Embryonic facial prominence (tissue), 1 donor: Measurements from ENCODE around the gene TTF2.
"Not testable (repeated sequence)": the region's sequence is repeated elsewhere in the genome, so short reads cannot be mapped to it uniquely, and the experiment has no call there.

Experiments
- DNase-seq: peaks from one replicate; pipeline ENCODE4 v3.0.0-alpha.2; 2016; ENCODE audit errors: extremely low spot score

The TTF2 gene

GRCh38 chr1:117093870-117094621 is 33.9 kb downstream of the TTF2 start:
- DNase-seq: no peak

GRCh38 chr1:117094841-117095604 is 34.9 kb downstream of the TTF2 start:
- DNase-seq: no peak

GRCh38 chr1:117096951-117097408 is 36.9 kb downstream of the TTF2 start:
- no peak for DNase-seq

DNA sequence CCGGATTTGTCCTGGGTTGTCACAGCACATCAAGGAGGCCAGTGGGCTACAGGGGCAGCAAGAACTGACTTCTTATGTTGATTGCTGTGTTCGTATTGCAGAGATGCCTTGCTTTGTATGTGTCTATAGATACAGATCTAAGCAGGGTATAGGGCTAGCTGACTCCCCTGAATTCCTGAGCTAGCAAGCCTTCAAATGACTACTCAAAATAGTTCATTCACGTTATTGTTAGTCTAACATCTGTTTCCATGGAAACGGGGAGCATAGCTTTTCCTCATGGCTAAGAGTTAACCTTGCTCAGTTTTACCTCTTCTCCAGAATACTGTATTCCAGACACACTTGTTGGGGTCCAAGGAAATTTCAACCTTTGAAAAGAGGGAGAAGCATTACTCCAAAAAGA is 37.3 kb downstream of the TTF2 start:
- DNase-seq: no peak

DNA sequence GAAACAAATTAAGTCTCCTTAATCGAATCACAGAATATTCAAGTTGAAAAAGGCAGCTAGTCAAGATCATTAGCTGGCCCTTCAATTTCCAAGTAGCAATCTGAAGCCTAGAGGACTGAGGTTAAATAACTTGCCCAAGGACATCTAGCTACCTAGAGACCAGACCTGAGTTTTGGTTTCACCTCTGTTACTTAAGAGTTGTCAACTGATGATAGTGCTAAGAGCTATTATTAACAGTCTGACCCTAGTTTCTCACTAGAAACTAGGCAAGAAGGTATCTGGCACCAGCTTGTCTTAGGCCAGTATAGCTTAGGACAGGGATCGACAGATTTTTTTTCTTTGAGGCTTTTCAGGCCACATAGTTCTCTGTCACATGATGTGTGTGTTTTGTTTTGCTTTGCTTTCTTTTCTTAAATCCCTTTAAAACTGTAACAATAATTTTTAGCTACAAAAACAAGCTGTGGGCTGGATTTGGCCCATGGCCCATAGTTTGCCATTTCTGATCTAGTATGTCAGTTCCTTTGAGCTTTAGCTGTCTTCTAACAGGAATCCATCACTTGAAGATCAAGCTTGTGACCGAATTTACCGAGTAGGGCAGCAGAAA is 38.3 kb downstream of the TTF2 start:
- no peak for DNase-seq

GRCh38 chr1:117101334-117101733 is 41.2 kb downstream of the TTF2 start:
- no peak for DNase-seq

DNA sequence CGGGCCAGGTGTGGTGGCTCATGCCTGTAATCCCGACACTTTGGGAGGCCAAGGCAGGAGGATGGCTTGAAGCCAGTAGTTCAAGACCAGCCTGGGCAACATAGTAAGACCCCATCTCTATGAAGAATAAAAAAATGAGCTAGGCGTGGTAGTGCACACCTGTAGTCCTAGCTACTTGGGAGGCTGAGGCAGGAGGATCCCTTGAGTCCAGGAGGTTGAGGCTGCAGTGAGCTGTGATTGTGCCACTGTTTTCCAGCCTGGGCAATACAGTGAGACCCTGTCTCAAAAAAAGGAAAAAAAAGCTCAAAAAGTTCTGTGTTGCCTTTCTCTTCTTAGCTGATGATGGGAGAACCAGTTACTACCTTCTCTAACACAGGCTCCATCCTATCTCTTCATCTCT is 41.7 kb downstream of the TTF2 start:
- DNase-seq: not testable (repeated sequence)

DNA sequence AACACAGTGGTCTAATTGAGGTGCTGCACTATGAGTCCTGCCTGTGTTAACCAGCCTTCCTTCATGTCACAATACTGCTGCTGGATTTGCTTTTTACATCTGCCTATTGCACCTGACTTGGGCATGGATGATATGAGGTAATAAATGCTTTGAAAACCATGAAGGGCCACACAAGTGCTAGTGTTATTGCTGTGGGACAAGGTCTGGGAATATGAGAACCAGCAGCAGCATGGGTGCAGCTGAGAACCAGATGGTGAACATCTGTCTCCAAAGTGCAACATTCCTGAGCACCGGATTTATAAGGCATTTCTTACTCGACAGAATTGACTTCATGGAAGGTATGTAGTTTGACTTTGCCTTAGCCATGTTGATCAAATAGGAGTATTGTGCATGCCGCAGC is 44.9 kb downstream of the TTF2 start:
- DNase-seq: no peak

DNA sequence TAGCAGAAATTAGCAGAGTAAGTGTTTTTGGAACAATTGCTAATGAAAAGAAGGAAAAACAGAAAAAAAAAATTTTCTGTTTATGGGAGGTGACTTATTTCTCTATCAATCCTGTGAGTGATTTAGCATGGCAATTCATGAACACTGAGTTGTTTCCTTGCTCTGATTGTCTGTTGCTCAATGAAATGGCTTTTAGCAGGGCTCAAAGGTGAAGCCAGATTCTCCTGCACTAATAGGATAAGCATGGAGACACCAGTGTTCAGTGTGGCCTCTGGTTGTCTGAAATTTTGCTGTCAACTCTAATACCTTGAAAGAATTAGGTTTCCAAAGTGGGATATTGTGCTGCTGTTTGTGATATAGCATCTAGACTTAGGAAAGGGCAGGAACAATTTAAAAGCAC is 45.6 kb downstream of the TTF2 start:
- no peak for DNase-seq

- no peak for DNase-seq
These were observed 46.4 kb downstream of the TTF2 start for GRCh38 chr1:117106478-117106877.

DNA sequence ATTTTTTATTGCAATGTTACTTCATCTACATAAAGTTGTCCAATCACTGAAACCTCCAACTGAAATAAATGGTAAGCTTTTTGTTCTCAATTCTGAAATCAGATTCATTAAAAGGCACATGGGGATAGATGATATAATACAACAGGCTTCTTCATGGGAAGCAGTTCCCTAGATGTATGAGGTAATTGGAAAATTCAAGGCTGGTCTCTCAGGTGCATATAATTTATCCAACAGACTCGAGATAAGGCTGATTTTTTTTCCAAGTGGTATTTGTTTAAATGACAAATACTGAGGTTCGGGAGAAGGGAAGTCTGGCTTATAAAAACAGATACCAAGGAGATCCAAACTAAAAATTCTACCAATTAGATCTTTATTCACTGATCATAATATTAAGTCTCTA is 47.2 kb downstream of the TTF2 start:
- no peak for DNase-seq

GRCh38 chr1:117110774-117111173 is 50.6 kb downstream of the TTF2 start:
- DNase-seq: no peak

GRCh38 chr1:117112047-117112717 is 52.1 kb downstream of the TTF2 start:
- DNase-seq: no peak

GRCh38 chr1:117113199-117113598 is 53.1 kb downstream of the TTF2 start:
- no peak for DNase-seq

GRCh38 chr1:117114877-117115276 is 54.8 kb downstream of the TTF2 start:
- DNase-seq: no peak

DNA sequence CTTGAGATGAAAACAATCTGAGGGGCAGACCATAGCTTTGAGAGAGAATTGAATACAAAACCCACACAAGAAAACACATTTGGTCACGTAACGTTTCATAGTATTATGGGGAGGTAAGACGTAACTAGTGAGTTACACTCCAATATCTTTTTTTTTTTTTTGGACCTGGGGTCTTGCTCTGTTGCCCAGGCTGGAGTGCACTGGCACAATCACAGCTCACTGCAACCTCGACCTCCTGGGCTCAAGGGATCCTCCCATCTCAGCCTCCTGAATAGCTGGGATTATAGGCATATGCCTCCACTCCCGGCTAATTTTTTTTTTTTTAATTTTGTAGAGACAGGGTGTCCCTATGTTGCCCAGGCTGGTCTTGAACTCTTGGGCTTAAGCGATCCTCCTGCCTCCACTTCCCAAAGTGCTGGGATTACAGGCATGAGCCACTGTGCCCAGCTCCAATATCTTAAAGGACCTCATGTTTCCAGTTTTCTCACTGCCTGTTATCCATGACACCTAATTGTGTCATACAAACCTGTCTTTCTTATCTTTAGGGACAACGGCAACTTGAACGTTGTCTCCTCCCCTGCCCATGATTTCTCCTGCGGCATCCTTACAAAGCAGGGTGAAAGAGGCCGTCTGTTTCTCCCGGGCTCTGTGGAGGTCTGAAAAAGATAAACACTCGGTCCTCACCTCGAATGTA is 56.1 kb downstream of the TTF2 start:
- no peak for DNase-seq

DNA sequence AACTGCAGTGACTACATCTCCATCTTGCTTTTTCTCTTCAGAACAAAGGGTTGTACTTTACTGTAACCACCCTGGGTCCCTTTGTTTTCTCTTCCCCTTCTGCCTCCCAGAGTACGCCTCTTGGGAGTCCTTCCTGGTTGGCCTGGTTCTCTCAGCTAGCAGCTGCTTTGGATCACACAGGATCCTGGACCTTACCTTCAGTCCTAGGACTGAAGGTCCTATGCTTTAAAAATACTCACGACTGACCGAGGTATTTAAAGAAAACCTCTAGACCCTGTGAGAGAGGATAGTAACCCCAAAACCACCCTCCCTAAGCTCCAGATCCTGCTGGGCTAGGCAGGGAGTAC is 56.6 kb downstream of the TTF2 start:
- no peak for DNase-seq

DNA sequence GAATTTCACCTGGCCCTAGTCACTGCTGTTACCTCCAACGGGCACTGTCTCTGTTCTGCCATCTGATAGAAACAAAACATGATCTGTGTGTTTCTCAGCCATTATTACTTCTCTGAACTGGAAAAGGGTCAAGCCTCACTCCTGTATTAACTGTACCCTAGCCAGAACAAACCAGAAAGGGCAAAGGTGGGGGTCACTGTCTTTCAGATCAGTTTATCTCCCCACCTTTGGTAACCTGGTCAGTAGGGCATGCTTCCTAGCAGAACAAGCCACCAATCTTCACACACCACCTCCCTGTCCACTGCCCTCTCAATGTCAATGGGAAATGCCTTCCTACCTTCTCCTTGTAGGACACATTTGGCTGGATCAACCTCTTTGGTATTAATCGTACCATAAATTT is 57.6 kb downstream of the TTF2 start:
- no peak for DNase-seq

DNA sequence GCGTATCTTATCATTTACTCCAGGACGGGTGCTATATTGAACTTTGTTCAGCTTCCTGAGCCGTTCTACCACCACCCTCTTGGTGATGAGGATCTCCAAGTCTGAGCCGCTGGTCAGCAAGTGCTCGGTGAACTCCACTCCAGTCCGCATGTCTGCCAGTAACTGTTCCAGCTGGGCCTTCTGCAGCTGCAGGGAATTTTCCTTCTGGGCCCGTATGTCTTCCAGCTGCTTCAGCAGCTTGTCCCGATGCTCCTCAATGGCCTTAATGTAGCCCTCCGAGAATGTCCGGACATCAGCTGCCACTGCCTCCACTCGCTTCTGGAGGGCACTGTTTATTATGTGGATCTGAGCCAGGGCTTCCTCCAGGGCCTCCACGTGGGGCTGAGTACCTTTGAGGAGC is 58.0 kb downstream of the TTF2 start:
- no peak for DNase-seq

DNA sequence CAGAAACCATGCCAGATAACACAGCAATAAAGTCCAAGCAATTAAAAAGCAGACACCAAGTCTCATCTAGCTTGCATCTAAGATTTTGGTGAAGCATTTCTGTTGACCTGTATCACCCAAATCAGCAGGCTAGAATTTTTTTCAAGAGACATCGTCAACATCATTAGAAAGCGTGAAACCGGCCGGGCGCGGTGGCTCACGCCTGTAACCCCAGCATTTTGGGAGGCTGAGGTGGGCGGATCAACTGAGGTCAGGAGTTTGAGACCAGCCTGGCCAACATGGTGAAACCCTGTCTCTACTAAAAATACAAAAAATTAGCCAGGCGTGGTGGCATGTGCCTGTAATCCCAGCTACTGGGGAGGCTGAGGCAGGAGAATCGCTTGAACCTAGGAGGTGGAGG is 59.0 kb downstream of the TTF2 start:
- DNase-seq: not testable (repeated sequence)

- peak; percentile 47 for DNase-seq
These were observed 60.9 kb downstream of the TTF2 start for GRCh38 chr1:117120774-117121588.
